T1000 (cell line): ENCODE measurements around the gene ACTL8.

Experiments used
- DNase-seq: peaks from one replicate; lab custom pipeline; 2025; ENCODE audit warnings: mixed read lengths; lab: John Stamatoyannopoulos, UW

The ACTL8 gene

DNA sequence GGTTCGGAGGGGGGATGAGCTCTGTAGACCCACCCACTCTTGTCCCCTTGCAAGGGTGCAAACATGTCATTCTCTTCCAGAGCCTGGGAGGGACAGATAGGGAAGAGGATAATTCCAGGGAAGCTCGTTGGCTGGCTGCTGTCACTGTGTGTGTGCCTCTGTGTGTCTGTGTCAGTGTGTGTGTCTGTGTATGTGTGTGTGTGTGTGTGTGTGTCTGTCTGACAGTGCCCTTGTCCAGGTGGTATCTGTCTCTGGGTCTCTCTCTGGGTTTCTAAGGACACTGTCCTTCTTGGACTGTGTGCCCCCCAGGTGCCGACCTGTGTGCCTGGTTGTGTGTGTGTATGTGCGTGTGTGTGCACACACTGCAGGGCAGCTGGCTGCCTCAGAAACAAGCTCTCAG is 90.5 kb downstream of the ACTL8 start:
- DNase-seq, result no peak

DNA sequence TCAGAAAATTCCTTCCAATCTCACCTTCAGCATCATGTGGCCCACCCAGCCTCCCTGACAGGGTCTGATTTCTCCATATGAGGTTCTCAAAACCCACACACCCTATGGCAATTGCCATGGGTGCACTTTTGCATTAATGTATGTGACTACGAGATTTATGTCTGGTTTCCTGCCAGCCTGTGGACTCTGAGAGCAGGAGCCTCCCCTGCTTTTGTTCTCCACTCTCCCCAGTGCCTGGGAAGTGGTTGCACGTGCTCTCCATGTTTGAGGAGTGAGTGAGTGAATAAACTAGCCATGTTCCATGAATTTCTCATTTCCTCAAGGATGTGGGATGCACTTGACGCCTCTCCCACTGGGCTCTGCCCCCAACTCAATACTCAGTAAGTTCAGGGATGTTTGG is 91.2 kb downstream of the ACTL8 start:
- DNase-seq, result no peak

DNA sequence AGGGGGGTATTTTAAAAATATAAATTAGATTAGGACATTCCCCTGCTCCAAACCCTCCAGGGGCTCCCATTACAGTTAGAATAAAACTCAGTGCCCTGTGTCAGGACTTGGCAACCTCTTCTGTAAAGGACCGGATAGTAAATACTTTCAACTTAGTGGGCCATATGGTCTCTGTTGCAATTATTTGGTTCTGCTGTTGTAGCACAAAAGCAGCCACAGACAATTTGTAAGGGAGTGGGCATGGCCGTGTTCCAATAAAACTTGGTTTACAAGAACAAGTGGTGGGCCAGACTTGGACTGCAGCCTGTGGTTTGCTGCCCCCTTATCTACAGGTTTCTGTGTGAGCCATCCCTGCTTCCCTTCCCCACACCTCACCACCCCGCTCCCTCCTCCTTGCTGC is 92.0 kb downstream of the ACTL8 start:
- DNase-seq, result no peak

DNA sequence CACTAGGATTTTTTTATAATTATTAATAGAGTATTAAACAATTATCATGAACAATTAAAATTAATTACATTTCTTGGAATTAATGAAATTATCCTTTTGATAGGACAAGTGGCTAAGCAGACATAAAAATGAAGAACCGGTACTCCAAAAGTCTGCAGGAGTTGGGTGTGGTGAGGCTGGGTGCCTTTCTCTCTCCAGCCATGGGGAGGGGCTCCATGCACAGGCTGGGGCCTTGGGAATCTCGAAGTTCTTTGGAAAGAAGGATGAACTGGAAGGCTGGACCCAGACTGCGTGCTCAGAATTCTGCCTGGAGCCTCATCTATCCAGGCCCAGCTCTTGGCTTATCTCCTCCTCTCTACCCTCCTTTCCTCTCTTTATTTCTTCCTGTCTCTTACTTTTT is 94.1 kb downstream of the ACTL8 start:
- DNase-seq, result no peak

DNA sequence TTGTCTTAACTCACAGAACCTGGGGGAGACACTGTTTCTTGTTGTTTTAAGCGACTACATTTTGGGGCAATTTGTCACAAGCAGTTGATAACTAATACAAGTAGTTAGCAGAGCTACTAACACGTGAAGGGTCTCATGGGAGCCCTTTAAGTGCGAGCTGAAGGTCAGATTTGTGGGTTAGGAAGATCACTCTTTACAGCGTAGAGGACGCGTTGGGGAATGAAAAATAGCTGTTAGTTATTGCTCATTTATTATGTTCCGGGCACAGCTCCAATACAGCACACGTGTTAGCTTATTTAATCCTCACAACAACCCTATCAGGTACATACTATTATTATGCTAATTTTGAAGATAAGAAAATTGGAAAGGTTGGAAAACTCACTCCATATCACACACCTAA is 95.9 kb downstream of the ACTL8 start:
- DNase-seq, result no peak

DNA sequence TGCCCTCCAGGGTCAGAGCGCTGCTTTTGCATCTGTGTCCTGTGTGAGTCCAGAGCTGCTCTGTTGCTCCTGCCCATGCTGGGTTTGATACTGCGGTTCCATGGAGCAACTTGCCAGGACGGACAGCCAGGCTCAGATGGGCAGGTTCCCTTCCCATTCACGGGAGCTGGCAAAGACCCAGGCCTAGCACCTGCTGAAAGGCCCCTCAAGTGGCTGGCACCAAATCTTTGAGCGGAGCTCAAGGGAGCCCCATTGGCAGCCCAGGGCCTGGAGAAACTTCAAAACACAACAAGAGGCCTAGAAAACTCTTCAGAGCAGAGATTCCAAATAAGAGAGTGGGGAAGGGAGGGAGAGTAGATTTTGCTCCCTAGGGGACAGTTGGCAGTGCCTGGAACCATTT is 97.2 kb downstream of the ACTL8 start:
- no peak for DNase-seq

DNA sequence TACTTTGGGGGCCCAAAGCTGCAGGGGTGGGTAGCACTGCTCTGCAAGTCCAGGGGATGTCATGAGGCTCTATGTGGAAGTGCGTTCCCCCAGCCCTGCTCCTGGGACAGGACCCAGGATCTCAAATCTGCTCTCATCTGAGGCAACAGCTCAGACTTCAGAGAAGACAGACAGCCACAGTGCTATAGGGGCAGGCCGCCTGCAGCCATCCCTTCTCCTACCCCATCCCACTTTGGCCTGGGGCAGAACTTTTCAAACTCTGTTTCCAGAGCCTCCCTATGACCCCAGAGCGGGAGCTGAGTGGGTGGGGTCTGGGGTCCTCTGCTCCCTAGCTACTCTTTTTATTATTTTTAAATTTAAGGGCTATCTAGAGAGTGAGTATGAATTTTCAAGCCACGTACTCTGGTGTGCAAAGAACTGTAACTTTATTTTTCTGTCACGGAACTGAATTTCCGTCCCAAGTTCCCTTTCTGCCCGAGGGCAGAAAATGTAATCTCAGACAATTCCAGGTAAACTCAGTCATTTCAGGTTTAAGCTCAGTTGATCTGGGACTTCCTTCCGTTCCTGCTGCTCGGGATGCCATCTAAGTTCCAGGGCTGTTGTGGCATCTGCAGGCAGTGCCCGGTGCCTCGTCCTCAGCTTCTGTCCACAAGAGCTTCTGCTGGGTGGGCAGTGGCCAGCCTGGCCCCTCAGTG is 98.3 kb downstream of the ACTL8 start:
- DNase-seq, result no peak

DNA sequence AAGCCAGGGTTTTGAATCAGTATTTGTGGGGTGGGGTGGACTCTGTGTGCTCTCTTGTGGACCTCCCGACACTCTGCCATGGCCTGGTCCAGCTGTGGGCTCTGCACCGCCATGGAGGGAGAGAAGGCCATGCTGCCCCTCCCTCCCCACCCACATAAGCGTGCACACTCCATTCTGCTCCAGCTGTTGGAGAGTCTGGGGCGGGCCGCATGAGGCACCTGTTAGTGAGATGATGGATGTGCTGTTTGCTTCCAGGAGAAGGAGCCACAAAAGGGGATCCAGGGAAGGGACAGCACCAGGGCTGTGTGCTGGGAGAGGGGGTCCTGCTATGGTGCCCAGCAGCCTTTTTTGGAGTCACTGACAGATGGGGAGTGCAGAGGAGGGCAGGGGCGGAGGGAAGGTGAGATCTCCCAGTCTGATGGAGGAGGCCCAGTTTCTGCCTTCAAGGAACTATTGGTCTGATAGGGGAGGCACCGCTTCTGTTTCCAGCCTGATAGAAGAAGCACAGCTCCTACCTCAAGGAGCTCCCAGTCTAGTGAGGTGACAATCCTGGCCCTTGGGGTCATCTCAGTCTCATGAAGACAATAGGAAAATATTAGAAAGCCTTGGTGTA is 101.5 kb downstream of the ACTL8 start:
- no peak for DNase-seq

DNA sequence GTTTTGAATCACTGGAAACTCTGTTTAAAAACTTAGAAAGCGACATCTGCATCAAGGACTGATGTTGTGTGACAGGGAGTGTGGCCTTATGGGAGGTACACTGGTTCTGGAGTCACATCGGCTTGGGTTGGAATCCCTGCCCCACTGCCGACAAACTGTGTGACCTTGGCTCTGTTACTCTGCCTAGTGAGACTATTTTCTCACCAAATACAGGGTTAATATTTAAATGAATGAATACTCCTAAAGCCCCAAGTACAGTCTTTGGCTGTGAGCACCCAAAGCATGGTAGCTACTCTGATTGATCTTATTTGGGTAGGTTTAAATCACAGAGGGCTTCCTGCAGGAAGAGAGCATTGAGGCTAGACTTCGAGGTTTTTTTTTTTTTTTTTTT is 102.0 kb downstream of the ACTL8 start:
- DNase-seq, result no peak

DNA sequence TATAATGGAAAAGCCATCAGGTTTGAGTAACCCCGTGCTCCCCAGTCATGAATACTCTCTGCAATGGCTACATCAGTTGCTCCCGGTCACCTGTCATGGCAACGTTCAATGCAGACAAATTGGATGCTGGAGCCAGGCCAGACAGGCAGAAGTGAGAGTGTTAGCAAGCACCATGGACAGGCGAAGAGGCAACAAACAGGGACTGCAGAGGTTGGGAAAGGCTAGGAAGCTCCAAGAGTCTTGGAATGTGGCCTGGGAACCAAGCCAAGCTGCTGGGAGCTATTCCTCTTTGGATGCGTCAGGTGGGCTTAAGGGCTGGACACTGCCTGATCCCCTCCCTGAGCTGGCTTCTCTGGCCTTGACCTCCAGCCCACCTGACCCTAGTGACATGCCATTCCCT is 102.9 kb downstream of the ACTL8 start:
- no peak for DNase-seq

DNA sequence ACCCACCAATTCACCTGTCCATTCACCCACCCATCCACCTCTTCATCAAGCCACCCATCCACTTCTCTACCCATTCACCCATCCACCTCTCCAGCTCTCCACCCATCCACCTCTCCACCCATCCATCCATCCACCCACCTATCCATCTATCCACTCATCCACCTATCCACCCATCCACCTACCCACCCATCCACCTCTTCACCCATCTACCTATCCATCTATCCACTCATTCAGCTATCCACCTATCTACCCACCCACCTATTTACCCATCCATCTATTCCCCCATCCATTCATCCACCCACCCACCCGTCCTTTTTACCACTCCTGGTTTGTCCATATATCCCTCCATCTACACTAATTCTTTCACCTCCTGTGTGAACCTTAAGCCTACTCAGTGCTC is 105.7 kb downstream of the ACTL8 start:
- DNase-seq, result no peak

DNA sequence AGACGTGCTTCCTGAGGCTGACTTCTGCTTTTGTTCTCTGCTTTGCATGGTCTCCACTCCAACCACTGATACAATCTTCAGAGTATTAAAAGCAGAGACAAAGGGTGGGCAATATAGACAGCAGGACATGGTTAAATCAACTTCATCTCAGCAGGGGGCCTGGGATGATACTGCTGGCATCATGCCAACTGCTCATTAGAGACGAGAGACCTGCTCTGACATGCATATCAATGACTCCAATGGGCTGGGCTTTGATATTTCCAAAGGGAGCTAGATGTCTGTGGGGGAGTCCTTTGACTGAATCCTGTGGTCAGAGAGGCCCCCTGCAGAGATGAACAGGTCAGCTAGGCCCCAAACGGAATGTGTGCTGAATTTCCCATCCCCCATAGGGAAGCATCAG is 106.6 kb downstream of the ACTL8 start:
- DNase-seq, result peak; percentile 72

DNA sequence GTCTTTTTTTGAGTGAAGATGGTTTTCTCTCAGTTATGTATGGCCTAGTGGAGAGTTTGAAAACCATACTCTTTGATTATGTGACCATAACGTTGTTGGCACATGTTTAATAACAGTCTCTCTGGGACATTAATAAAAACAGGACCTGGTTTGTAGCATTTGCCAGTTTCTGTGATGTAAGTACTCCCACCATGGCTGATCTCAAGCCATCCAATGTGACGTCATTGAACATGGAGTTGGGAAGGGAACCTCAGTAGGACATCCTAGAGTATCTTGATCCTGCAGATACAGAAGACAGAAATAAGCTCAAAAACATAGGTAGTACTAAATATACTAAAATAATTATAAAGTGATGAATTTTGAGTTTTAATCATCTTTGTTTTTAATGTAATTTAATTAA is 107.0 kb downstream of the ACTL8 start:
- DNase-seq, result no peak

DNA sequence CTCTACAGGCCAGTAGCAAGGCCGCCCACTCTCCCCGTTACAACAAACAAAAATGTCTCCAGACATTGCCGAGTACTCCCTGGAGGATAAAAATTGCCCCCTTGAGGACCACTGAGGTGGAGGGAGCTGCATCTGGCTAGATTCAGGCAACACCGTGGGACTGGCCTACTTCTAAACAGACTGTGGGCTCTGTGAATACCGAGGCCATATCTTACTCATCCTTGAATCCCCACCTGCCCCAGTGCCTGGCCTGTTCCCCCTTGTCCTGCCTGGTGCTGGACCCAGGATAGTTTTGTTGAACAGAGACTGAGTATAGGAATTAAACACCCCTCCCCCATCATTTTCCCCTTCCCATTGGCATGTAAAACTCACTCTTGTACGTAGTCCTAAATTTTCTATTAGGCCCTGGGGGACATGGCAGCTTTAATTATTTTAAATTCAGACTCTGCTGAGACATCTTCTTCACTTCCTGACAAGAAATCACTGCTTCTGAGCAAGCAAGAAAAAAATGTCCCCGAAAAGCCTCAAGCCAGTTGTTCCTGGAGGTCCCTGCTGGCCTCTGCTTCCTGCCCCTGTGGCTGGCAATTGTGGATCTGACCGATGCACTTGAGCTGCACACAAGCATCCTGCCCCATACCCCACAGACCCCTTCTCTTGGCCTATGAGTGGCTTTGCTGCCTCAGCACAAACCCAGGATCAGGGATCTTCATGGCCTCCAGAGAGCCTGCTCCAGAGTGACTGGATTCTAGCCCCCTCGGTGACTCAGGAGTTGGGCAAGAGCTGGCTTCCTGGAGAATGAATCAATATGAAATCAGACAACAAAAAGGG is 111.0 kb downstream of the ACTL8 start:
- DNase-seq, result peak; percentile 70

DNA sequence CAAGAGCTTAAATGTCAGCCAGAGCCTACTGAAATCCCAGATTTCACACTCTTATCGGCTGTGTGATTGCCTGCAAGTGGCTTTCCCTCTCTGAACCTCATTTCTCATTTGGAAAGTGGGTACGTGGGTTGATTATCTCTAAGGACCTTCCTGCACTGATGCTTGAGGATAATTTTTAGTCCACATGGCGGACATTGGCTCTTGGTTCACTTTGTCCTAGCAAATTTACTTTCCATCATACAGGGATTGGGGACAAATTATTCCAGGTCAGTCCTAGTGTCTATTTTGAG is 111.6 kb downstream of the ACTL8 start:
- DNase-seq, result no peak

DNA sequence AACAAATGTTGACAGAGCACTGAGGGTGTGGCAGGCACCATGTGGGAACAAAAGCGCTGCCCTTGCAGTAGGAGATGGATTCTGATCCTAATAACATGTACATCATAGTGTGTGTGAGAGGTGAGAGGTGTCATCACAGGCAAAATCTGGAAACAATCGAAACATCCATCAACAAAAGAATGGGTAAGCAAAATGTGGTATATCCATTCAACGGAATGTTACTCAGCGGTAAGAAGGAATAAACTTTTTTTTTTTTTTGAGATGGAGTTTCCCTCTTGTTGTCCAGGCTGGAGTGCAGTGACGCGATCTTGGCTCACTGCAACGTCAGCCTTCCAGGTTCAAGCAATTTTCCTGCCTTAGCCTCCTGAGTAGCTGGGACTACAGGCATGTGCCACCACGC is 112.3 kb downstream of the ACTL8 start:
- no peak for DNase-seq

DNA sequence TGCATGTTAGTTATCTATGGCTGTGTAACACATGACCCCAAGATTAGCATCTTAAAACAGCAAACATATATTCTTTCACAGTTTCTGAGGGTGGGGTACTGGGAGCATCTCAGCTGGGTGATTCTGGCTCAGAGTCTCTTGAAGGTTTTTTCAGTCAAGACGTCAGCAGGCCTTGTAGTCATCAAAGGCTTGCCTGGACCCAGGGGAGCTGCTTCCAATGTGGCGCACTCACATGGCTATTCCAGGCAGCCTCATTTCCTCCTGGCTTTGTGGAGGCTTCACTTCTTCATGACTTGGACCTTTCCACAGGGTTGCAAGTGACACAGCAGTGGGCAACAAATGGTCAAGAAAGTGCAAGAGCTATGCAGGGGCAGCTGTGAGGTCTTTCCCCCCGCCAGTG is 114.7 kb downstream of the ACTL8 start:
- no peak for DNase-seq

DNA sequence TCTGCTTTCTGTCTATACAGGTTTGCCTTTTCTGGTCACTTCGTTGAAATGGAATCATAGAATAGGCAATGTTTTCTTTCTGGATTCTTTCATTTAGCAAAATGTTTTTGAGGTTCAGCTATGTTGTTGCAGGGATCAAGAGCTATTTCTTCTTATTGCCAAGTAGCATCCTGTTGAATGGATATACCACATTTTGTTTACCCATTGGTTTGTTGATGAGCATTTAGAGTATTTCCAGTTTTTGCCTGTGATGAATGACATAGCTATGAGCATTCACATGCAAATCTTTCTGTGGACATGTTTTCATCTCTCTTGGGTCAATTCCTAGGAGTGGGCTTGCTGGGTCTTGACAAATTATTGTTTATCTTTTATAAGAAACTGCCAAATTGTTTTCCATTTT is 115.5 kb downstream of the ACTL8 start:
- DNase-seq, result no peak

DNA sequence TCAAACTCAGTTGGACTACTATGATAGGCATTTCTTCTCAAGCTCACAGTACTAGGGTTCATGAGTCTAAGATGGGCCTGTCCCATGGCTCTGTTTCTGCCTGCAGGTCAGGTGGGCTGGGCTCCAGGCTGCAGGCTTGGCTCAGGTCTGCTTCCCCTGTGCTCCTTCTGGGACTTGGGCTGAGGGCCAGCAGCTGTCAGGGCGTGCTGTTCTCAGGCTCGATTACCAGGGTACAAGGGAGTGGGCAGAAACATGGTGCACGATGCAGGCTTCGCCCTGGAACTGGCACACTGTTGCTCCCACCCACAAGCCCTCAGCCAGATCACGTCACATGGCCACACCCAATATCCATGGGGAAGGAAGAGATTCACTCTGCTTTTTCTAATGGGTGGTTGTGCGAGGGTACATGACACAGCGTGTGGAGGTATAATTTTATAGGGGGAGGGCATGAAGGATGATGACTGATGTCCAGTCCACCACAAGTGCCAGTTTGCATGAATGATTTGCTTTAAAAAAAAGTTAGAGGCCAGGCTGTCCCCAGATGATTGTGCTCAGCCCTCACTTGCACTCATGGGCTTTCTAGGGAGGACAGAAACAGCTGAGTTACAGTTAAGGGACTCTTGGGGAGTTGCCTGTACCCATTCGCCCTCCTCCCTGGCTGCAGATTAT is 118.0 kb downstream of the ACTL8 start:
- DNase-seq, result no peak

DNA sequence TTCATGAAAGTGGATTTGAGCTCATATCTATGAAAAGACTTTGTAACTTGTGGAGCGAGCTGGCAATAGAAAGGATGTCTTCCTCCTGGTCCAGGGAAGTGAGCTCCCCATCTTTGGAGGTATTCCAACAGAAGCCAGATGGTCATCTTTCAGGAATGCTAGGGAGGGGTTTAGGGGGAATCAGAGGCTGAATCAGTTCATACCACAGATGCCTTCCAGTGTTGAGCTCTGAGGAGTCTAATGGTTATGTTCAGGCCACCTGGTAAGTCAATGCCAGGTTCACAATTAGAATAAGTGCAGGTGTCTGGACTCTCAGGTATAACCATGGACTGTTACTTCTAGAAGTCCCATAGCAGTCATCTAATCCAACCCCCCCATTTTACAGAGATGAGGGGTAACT is 119.1 kb downstream of the ACTL8 start:
- DNase-seq, result peak; percentile 29

DNA sequence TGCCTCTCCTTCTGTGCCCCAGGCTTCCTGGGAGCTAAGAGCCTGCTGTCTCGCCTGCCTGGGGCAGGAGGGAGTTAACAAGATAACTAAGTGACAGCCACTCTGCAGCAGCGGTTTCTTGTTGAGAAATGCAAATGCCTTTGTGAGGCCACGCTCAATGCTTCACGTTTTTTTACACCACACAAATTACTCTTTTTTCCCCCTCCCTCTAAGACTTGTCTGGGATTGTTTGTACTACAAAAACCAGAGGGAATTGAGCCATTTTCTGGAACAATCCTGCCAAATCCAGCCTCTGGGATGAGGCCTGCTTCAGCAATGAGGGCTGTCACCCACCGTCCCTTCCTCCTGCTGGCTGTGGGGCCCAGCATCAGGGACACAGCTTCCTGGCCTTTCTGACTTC is 119.6 kb downstream of the ACTL8 start:
- DNase-seq, result peak; percentile 34

DNA sequence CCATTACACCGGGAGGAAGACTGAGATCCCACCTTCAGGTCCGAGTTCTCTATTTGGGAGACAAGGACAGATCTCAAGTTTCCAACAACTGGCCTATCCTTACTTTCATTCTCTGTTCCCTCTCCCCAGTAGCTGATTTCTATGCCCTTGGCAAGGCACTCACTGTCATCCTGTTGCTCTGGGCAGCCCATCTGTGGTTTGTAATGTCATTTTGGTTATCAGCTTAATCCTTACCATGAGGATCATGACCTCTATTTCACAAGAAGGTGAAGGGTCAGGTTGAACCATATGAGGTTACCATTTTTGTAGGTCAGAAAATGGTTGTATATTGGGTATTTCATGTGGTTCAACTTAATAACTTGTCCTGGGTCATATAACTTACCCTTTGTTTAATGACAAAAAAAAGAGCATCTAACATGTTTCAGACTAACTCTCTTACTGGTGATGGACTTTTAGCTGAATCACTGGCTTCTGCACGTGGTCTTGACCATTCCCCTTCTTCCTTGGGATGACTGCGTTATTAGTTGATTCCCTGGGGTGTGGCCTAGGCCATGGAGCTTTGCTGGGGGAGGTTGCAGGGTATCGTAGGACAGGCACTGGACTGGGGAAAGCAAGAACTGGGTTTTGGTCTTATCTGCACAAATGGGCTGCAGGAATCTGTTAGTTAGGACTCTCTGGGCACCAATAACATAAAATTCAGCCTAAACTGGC is 120.2 kb downstream of the ACTL8 start:
- peak; percentile 29 for DNase-seq
